Measurements from ENCODE around the gene WDR7.

Gene WDR7

DNA sequence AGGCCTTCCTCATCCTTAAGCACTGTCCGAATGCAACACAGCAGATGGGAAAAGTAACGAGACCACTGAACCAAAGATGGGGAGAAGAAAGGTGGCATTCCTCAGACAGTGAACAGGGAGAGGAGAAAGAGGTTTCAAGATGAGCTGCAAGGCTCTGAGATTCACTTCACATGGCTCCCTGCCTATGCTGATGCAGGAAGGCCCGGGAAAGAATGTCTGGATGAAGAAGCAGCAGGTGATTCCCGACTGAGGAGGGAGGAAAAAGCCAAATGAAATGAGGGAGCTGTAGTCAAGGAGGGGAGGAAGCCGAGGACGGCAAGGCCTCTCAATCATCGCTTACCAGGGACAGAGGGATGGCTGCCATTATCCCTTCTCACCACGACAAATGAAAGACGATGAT, 397.2 kb downstream of the WDR7 start:
- no peak for DNase-seq (ENCODE audit: low read depth)

DNA sequence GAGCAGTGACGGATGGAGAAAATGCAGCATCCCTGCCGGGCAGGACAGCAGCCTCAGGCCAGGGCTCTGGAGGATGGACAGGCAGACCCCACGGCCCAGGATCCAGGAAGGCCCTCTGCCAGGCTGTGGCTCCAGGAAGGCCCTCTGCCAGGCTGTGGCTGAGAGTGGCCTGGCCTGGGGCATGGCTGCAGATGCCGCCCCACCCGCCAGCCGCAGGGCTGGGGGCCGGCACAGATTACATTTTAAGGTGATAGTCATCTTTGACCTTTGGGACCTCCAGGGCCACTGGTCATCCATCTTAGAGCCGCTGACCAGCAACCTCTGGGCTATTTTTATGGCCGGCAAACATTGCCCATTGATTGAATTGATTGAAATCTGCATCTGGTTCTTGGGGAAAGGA, 397.7 kb downstream of the WDR7 start:
- DNase-seq (ENCODE audit: low read depth) = no peak

DNA sequence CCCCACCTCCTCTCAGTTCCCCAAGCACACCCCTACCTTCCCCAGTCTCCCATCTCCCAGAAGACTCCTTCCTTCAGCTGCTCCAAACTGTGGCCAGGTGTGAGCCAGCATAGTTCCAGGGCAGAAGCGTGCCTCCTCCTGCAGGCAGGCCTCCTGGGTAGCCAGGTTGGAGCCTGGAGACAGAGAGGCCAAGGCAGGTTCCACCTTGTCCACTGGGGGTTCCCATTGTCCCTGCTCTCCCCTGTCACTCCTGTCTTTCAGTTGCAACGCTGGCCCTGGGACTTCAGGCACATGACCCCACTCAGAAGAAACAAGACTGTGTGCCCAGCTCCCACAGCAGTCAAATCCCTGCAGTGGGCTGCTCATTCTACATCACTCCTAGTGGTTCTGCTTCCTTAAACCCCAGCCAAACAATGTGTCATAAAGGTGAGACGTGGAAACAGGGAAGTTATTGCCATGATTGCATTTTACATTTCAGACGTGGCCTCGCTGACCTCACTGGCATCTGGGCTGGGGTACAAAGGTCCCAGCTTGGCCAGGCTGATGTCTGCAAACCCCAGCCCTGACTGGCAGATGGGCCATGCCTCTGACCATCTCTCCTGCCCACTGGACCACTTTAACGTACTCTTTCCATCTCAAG, 399.3 kb downstream of the WDR7 start:
- no peak for DNase-seq (ENCODE audit: low read depth)

DNA sequence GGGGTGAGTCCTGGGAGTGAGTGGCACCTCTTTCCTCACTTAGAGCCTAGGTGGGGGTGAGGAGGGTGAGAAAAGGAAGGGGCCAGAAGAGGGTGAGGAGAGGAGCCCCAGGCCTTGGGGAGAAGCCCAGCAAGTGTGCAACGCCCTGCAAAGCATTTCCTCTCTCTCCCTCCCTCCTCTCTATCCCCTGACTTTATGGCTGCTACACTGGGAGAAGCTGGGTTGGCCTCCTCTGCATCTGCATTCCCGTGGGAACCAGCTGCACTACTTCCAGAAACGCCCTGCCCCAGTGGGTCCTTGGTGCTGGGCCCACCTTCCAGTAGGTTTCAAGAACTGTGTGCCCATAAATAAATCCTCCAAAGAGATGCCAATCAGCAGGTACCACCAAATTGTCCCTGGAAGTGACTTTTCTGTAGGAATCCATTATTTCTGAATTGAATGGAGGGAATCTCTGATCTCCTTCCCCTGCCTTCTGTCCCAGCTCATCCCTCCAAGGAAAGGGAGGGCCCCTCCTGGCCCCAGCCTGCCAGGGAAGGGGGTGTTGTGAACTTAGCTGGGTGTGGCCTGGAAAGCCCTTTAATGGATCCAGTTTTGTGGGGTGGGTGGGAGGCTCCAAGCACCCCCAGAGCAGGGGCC, 400.0 kb downstream of the WDR7 start:
- no peak for DNase-seq (ENCODE audit: low read depth)

DNA sequence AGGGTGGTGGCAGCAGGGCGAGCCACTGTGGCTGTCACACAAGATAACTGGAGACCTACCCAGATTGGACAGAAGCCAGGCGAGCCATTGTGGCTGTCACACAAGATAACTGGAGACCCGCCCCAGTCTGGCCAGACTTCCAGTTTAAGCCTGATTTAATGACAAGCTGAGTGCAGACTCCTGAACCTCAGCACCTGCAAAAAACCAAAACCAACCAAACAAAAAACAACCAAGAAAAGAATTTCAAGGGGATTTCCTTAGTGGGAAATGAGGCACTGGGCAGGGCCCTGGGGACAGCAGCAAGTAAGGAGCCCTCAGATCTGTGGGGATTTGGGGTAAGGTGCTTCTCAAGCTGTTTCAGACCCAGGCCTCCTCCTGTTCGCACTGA, 400.5 kb downstream of the WDR7 start:
- no peak for DNase-seq (ENCODE audit: low read depth)

DNA sequence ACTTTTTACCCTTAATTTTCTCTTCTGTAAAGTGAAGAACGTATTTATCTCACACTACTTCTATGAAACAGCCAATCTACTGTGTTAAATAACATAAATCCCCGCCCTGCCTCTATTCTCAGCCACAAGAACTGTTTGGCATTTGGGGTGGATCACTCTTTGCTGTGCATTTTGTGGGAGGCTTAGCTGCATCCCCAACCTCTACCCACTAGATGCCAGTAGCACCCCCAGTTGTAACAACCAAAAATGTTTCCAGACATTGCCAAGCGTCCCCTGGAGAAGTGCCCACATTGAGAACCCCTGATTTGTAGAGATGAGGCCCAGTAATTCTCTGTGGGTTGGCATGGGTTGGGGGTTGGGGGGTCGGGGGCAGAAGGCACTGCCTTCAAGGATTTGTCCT, 401.0 kb downstream of the WDR7 start:
- DNase-seq (ENCODE audit: low read depth) = no peak

DNA sequence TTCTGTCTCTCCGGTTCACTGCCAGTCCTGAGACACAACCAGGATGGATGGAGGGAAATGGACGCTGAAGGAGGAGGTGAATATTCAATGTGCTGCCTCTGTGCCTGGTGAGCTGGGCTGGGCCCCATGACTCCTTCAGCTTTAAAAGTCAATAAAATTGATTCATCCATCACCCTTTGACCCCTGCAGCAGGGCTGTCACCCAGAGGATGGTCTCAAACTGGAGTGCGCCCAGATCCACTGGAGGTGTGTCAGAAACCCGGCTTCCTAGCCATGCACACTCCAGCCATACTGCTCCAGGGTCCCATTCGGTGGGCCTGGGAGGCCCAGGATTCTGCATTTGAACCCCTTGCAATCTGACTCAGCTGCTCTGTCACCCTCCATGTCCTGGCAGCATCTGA, 401.6 kb downstream of the WDR7 start:
- no peak for DNase-seq (ENCODE audit: low read depth)

DNA sequence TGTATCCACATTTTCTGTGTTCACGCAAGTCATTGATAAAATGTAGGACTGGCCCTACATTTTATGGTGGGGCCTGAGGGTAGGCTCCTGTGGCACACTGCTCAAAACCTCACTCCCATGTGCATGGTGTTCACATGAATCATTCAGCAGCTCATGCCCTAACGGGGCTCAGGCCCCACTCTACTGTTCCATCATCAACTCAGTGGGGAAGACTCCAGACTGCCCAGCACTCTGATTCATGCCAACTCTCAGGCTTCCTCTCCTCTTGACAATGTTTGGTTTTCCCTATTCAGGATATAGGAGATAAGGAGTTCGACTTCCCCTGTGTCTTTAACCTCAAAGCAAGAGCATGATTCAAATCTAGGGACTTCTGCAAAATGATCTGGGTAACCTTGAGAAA, 403.7 kb downstream of the WDR7 start:
- no peak for DNase-seq (ENCODE audit: low read depth)

DNA sequence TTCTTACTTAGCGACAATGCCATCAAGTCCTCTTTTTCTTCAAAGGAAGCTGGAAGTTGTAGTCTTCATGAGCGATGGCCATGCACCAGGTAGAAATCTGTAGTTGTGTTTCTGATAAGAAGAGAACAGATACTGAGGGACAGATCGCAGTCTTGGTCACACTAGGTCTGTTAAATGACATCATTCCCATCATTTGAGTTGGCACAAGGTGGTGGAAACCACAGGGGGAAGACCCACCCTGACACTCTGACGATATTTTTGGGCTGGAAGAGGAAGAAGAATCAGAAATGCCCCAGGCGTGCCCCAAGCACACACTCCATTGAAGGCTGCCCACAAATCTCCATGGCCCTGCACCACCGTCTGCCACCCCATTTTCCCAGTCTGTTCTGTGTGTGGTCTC, 406.7 kb downstream of the WDR7 start:
- DNase-seq (ENCODE audit: low read depth) = no peak

DNA sequence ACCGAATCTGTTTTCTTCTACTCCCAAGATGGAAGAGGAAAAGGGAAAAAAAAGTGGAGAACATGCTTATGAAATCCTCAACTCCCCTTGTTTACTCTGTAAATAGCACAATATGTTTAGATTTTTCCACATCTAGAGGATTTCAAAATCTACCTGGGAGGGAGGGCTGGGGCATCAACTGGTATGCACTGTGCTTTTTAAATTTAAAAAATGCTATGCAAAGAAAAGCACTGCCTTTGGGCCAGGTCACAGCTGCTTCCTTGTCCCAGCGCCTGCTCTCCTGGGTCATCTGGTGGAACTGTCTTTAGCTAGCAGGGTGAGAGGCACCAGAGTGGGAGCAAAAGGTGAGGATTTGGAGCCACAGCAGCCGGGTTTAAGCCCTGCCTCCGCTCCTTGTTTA, 407.6 kb downstream of the WDR7 start:
- no peak for DNase-seq (ENCODE audit: low read depth)

DNA sequence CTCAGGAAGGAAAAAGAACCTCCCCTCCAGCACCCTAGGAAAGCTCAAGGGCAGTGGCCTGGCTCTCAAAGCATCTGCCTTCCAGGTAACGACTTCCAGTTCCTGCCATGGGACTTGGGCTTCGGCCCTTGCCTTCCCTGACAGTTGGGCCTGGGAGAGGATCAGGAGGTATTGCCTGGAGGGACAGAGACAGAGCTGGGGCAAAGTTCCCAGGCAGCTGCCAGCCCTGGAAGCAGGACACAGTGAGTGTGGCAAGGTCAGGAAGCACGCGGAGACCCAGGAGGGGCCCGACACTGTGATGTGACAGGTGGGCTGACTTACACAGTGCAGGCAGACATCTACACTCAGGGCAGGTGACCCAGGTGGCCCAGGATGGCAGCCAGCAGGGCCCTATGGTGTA, 408.2 kb downstream of the WDR7 start:
- DNase-seq (ENCODE audit: low read depth) = no peak

DNA sequence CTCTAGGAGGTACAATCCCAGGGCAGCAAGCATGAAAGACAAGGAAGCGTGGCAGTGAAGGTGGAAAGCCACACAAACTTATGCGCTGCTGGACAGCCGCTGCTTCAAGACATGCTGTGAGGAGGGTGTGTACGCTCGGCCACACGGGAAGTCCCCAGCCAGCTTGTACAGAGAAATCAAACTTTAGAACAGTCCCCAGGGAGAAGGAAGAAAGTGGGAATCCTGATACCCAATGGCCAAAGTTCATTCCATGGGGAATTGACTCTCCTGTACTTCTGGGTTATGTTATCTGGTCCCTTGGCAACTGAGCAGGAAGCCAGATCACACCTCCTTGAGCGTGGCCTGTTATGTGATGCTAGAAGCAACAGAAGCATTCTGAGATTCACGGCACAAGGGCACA, 409.7 kb downstream of the WDR7 start:
- no peak for DNase-seq (ENCODE audit: low read depth)

DNA sequence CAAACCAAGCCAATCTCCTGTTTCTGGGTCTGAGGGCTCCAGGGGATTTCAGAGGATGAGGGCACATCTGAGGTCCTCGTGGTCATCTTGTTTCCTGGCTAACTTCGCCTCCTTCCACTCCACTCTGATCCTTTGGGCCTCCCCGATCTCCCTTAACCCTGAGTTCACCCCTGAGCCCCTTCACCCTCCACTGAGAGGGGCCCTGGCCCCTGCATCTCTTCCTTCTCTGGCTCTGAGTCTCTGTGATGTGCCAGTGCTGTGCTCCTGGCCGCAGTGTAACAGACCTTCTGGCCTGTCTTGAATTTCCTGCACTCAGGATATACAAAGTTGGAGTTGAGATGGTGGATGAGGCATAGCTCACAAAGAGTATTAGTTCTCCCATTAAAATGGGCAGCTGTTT, 411.0 kb downstream of the WDR7 start:
- DNase-seq (ENCODE audit: low read depth) = no peak

DNA sequence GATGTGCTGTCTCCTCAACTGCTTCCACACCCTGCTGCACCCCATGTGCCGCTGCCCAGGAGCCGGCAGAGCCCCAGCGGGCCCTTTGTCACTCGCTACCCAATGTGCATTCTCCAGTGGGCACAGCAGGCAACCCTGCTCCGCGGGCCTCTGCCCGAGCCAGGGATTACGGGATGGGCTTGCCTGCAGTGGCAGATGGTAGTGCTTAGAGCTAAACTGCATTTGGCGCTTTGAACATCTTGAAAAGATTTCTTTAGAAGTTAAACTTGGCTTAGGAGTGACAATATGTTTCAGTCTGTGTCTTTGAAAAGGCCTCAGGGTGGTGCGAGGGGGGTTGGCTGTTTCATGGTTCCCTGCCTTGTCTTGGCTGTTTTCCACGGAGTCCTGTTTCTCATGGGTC, 411.7 kb downstream of the WDR7 start:
- DNase-seq (ENCODE audit: low read depth) = no peak

DNA sequence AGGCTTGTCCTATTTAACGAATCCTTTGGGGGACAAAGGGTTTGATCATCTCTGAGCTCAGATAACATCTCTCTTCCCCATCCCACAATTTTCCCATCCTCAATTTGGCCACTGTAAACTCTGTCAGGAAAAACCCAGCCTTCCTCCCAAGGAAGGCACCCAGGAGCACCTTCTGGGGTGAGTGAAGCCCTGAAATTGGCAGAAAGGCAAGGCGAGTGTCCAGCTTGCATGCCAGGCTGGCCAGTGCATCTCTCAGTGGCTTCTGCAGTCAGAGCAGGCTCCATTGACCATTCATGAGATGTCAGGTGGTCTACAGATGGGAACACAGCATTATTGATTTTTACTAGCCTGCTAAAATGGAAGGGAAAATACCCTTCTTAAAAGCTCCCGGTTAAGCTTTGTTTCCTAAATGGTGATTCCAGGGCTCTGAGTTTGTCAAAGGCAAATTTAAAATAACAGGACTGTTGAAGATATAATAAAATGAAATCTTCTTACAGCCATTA, 412.5 kb downstream of the WDR7 start:
- DNase-seq (ENCODE audit: low read depth) = no peak

DNA sequence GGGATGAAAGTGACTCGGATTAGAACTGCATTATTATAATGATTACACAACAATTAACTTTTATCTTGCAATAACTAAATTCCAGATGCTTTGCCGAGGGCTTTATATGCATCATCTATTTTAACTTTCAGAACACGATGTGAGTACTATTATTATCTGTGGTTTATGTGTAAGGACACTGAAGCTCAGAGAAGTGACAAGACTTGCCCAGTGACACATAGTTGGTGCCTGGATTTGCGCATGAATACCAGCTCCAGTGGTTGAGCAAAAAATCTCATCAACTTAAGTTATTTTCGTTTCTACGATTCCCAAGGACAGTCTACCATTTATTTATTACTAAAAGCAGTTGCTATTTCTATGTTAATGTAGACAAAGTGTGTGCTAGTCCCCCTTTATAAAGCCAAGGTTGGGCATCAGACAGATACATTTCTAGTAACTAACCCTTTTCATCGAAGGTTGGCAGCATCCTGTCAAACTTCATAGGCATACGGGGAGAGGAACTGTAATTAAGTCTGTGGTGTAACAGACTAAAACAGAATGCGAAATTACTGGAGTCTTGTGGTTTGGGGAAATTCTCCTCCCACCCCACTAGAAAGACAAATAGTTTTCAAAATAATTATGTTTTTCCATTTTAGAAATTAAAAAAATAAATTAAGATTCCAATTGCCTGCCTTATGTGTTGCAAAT, 422.5 kb downstream of the WDR7 start:
- DNase-seq (ENCODE audit: low read depth) = no peak

DNA sequence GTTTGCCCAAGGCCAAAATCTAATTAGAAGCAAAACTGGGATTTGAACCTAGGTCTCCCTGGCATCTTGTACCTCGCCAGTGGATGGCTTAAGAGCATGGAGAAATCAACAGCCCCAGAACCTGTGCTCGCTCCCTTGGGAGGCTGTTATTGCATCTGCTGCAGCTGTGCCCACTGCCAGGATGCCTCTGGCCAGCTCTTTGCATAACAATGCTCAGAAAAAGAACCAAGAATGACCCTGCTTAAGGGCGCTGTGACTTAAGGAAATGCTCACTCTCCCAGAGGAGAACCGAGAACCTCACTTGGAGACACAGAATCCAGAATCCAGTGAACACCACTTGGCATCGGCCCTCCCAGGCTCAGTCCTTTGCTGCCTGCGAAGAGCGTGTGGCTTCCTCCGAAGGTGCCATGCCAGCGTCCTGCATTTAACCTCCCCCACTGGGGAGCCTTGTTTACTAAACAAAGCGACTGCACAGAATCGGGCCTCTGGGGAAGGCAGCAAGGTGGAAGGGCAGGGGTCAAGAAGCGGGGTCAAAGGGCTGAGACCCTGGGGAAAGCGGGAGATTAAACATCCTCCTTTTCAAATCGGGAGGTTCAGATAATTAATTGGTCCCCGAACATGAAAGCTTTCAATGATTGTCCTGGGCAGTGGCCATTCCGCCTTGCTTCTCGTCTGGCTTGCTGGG, 424.7 kb downstream of the WDR7 start:
- DNase-seq (ENCODE audit: low read depth) = no peak

DNA sequence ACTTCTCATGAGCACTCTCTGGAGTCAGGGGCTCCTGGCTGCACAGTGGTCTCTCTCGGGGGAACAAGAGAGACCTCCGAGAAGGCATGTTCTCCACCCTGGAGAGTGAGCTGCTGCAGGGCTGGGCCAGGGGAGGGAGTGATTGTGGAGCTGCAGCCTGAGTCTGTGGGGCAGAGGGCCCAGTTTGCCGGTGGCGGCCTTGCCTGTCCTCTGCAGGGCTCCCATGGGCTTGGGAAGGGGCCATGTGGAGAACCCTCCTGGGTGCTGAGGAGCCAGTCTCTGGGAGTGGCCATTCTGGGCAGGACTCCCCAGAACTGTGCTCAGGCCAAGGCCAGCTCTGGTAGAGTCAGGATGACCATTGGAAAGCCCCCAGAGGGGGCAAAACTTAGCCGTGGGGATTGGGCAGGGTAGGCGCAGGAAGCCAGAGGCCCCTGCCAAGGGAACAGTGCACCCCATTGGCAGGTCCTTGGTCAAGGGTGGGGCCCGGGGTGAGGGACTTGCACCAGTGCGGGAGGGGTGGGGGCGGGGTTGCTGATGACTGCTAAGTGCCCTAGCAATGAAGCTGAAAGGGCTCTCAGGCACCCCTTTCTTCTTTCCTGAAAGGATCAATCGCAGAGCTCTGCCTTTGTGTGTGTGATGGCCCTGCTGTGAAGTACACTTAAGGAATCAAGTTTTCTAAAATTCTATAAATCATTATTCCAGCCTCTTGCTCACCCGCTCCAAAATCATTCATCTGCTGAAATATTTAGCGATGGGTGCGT, 426.0 kb downstream of the WDR7 start:
- no peak for DNase-seq (ENCODE audit: low read depth)

DNA sequence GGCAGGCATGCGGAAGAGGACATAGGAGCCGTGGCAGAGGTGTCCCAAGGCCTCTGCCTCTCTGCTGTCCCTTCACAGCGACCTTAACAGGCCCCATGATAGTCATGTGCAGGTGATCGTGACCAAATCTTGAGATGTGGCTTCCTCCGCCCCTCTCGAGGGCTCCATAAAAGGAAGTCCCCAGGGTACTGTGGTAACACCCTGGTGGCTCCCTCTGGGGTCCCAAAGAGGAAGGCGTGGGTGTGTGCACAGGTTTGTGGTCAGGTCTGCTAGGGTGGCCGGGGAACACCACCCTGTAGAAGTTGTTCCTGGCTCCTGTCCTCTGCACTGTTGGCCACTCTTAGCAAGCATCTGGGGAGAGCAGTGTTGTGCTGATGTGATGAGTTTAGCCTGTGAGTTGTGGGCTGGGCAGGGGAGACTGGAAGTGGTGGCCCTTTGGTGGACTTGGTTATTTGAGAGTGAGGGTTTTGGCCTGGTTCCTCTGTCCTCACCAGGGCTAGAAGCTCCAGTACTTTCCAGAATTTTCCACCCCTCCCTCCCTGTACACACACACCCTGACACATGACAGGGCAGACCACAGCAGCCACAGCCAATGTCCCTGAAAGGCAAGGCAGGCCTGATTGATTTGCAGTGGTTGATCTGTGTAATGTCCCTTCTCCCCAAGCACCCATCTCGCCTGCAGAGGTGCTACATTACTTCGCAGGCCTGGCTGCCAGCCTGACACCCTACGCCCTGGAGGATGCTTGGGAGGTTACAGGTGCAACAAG, 426.8 kb downstream of the WDR7 start:
- peak; percentile 5 for DNase-seq (ENCODE audit: low read depth)

DNA sequence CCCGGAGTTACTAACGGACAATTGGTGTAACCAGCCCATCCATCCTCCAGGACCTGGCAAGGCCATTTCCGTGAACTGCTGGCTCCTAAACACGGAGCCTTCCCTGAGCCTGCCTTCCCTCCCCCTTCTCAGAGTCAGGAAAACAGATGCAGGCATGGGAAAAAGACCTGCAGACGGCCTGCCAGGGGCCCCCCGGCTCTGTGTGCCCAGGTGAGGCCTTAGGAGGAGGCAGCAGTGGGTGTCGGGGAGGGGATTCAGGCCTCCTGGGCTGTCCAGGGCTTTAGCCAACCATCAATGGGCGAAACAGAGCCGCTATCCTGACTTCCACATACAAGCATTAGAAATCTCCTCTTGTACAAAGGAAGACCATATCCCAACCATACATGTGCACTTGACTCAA, 427.5 kb downstream of the WDR7 start:
- no peak for DNase-seq (ENCODE audit: low read depth)

DNA sequence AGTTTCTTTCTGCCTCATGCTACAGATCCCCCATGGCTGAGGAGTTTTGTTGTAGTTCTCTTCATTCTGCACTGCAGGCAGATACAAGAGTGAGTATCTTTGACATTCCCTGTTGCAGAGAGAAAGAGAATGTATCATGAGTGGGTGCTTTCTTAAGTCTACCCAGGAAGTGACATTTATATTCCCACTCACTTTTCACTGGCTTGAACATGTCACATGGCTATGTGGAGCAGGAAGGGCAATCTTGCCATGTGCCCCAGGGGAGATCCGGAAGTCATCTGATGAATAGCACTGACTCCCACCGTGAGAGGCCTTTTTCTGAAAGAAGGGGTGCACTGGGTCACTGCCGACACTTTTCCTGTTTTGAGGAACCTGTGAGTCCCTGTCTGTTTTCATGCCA, 429.3 kb downstream of the WDR7 start:
- no peak for DNase-seq (ENCODE audit: low read depth)

DNA sequence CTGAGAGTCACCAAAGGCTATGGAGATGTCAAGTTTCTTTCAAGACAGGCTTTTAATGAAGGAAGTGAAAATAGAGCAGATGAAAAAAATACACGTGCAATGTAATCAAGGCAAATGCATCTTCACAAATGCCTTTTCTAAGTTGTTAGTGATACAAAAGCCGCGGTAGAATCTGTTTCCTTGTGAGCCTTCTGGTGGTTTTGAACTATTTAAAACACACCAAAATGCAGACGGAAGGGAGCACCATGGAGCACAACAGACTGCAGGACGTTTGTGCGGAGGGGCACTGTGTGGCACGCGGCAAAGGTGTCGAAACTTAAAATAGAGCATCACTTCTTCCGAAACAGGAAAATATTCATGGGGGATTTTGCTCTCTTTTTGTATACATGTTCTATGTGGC, 430.7 kb downstream of the WDR7 start:
- DNase-seq (ENCODE audit: low read depth) = no peak
